Measurements from ENCODE around the gene CPLX3.

The CPLX3 gene

GRCh38 chr15:74833376-74834107 is 7.1 kb downstream of the CPLX3 start:
- H3K9me3 ChIP-seq = no peaks in the 10 kb centered on the region
- H3K27ac ChIP-seq = peak overlapping the region; percentile 79
- H3K27me3 ChIP-seq = no peaks in the 10 kb centered on the region
- no peak for TF ChIP-seq Cebpa-rat (IDR thresholded peaks at IDR 0.05)
- H3K36me3 ChIP-seq = peaks cover 34% of the 10 kb centered on the region
- peak overlapping the region; percentile 85 for H3K4me2 ChIP-seq
- H4K20me1 ChIP-seq = no peaks in the 10 kb centered on the region
- H3K4me3 ChIP-seq = no peak overlapping the region
- H3K4me1 ChIP-seq = peaks cover 60% of the 10 kb centered on the region
- H3K9ac ChIP-seq = peak overlapping the region; percentile 60

GRCh38 chr15:74835312-74835823 is 8.9 kb downstream of the CPLX3 start:
- Histone ChIP-seq H3K9ac (no peak overlapping the region), H3K36me3 (peaks cover 50% of the 10 kb centered on the region), H3K27ac (no peak overlapping the region), H3K4me1 (peaks cover 77% of the 10 kb centered on the region), H3K27me3 (no peaks in the 10 kb centered on the region), H4K20me1 (peaks cover 9% of the 10 kb centered on the region; the same call in 1 of the 2 replicates), H3K4me2 (peak overlapping the region; percentile 85; the same call in 1 of the 2 replicates), H3K4me3 (no peak overlapping the region), H3K9me3 (no peaks in the 10 kb centered on the region)
- TF ChIP-seq Cebpa-rat (IDR thresholded peaks at IDR 0.05) = no peak

DNA sequence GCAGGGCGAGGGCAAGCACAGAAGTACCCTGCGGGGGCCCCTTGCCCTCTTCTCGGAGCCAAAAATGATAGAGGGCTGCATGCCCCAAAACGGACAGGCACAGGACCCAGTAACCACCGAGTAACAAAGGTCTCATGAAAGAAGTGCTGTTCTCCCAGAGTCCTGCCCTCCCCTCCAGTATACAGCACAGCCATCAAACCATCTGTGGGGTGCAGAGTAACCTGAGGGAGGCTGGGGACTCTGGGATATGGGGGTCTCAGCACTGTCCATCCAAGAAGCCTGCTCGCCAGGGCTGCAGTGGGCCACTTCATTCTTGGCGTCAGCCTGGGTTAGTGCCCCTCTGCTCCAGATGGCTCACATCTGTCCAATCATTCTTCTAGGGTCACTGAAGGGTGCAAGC is 10.4 kb downstream of the CPLX3 start:
- no peak overlapping the region for H3K4me2 ChIP-seq
- H4K20me1 ChIP-seq = peaks cover 24% of the 10 kb centered on the region; the same call in 1 of the 2 replicates
- no peak overlapping the region for H3K9ac ChIP-seq
- no peak for TF ChIP-seq Cebpa-rat (IDR thresholded peaks at IDR 0.05)
- H3K27me3 ChIP-seq = no peaks in the 10 kb centered on the region
- peaks cover 77% of the 10 kb centered on the region for H3K4me1 ChIP-seq
- no peaks in the 10 kb centered on the region for H3K9me3 ChIP-seq
- H3K27ac ChIP-seq = no peak overlapping the region
- H3K4me3 ChIP-seq = no peak overlapping the region
- H3K36me3 ChIP-seq = peaks cover 57% of the 10 kb centered on the region

DNA sequence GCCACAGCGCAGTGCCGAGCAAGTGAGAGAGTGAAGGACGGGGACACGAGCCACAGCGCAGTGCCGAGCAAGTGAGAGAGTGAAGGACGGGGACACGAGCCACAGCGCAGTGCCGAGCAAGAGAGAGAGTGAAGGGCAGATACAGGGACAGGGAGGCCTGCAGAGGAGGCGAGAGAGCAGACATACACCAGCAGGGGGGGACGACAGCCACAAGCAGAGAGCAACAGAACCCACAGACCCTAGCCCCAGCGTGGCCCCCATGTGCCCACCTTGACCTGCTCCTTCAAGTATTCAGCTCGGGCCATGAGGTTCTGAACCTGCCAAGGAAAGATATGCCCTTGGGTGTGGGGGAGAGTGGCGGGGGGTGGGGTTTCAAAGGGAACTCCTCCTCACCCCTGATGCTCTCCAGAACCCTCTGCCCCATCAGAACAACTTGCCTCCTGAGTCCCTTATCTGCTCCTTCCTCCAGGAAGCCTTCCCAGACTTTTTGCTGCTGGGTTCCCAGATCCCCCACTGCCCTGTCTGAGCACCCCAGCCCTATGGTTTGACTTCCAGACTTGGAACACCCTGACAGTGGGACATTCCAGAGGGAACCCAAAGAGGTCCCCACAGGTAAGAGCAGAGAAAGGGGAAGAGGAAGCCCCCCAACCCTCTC is 11.2 kb downstream of the CPLX3 start:
- peaks cover 27% of the 10 kb centered on the region; the same call in 1 of the 2 replicates for H4K20me1 ChIP-seq
- no peak for TF ChIP-seq Cebpa-rat (IDR thresholded peaks at IDR 0.05)
- no peak overlapping the region for H3K4me3 ChIP-seq
- H3K36me3 ChIP-seq = peaks cover 57% of the 10 kb centered on the region
- no peaks in the 10 kb centered on the region for H3K9me3 ChIP-seq
- peaks cover 77% of the 10 kb centered on the region for H3K4me1 ChIP-seq
- no peak overlapping the region for H3K27ac ChIP-seq
- H3K9ac ChIP-seq = no peak overlapping the region
- no peaks in the 10 kb centered on the region for H3K27me3 ChIP-seq
- H3K4me2 ChIP-seq = no peak overlapping the region

DNA sequence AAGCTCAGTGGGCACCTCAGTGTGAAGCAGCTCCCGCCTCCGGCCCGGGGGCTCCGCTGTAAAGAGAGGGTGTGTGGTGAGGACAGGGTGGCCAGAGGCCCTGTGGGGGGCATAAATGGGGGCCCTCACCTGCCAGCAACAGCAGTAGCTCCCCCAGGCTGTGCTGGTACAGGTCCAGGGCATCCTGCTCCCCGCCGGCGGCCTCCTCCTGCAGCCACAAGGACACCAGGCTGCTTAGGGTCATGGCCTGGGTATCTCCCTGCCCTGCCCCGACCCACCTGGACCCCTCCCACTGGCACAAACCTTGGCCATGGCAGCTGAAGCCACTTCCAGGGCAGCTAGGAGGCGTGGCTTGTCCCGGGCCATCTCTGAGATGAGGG is 11.7 kb downstream of the CPLX3 start:
- TF ChIP-seq Cebpa-rat (IDR thresholded peaks at IDR 0.05) = no peak
- H3K27ac ChIP-seq = peak overlapping the region; percentile 55; the same call in 1 of the 2 replicates

DNA sequence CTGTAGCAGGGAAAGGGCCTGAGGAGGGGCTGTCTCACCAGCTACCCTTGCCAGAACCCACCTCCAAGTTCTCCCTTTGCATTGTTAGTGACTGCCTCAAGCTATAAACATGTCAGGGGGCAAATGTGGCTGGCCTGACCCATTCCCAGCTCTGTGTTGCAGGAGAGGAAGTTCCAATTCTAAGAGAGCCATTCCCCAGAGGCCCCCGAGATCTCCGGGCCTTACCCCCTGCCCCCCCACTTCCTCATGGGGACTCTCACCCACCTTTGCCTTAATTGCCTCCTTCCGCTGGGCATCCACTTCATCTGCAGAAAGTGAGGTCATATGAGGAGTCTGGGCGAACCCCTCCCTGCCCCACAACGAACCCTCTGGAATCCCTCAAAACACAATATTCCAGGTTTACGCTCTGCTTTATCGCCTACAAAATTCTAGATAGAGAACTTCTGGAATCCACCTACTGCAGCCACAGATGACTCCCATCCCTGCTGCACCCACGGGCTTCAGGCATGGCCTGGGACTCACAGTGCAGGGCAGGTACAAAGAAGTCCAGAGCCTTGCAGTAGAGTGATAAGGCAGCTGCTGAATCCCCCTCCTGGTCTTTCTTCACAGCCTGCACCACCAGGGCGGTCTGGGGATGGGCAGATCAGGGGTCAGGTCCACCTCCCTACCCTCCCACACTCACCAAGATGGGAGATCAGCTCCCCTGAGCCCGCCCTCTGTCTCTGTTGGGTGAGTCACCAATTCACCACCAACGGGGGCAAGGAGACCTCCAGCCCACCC is 12.5 kb downstream of the CPLX3 start:
- Histone ChIP-seq H3K9ac (peak overlapping the region; percentile 12; the same call in 1 of the 2 replicates), H3K4me2 (peak overlapping the region; percentile 92)
- no peak for TF ChIP-seq Cebpa-rat (IDR thresholded peaks at IDR 0.05)

More for the DNA sequence above, 11.7 kb downstream of the CPLX3 start:
- H4K20me1 ChIP-seq = peaks cover 27% of the 10 kb centered on the region; the same call in 1 of the 2 replicates
- peaks cover 57% of the 10 kb centered on the region for H3K36me3 ChIP-seq
- no peaks in the 10 kb centered on the region for H3K27me3 ChIP-seq
- H3K4me3 ChIP-seq = no peak overlapping the region
- H3K9ac ChIP-seq = 0 out of 2 replicates have a peak overlapping the region, but pooled peaks have one; percentile 12
- no peaks in the 10 kb centered on the region for H3K9me3 ChIP-seq
- peak overlapping the region; percentile 92; the same call in 1 of the 2 replicates for H3K4me2 ChIP-seq
- peaks cover 73% of the 10 kb centered on the region for H3K4me1 ChIP-seq

DNA sequence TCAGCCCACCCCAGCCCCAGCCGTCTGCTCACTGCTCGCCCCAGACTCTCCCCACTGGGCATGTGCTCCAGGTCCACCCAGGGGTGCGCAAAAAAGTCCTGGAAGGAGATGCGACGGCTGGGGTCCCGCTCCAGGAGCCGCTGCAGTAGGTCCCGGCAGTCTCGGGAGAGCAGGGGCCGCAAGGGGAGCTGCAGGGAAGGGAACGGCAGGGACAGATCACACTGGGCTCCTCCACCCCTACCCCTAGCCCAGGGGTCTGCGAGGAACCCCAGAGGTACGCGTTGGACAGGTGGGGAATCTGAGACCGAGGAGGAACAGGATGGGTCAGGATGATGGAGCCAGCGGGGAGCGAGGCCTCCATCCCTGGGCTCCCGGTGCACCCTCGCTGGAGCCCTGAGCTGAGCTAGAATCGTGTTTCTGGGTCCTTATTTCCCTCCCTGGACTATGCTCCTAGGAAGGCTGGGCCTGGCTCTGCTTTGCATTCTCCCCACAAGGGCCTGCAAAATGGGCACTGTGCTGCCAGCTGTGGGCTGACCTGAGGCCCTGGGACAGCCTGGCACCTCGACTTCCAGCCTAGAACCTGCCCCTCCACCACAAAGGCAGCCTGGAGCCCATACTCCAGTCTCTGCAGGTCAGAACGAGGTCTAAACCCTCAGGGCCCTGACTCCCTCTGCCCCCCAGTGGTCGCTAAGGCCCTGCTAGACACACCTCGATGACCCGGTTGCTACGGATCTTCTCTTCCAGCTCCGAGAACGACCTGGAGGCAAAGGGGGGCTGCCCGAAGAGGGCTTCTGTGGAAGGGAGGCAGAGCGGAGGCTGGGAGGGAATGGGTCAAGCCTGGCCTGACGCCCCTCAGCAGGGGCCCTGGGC is 13.3 kb downstream of the CPLX3 start:
- Histone ChIP-seq H3K27ac (peak overlapping the region; percentile 51), H3K4me1 (peaks cover 72% of the 10 kb centered on the region), H3K4me3 (no peak overlapping the region), H4K20me1 (peaks cover 27% of the 10 kb centered on the region; the same call in 1 of the 2 replicates), H3K27me3 (no peaks in the 10 kb centered on the region), H3K4me2 (peak overlapping the region; percentile 92), H3K9me3 (no peaks in the 10 kb centered on the region), H3K9ac (no peak overlapping the region), H3K36me3 (peaks cover 57% of the 10 kb centered on the region)
- TF ChIP-seq Cebpa-rat (IDR thresholded peaks at IDR 0.05) = no peak

More for the DNA sequence above, 12.5 kb downstream of the CPLX3 start:
- Histone ChIP-seq H3K36me3 (peaks cover 57% of the 10 kb centered on the region), H3K27me3 (no peaks in the 10 kb centered on the region), H4K20me1 (peaks cover 27% of the 10 kb centered on the region; the same call in 1 of the 2 replicates), H3K27ac (peak overlapping the region; percentile 55), H3K4me1 (peaks cover 72% of the 10 kb centered on the region), H3K9me3 (no peaks in the 10 kb centered on the region), H3K4me3 (no peak overlapping the region)

- peaks cover 61% of the 10 kb centered on the region for H3K36me3 ChIP-seq
- peaks cover 78% of the 10 kb centered on the region for H3K4me1 ChIP-seq
- peak overlapping the region; percentile 91 for H3K9ac ChIP-seq
- peaks cover 27% of the 10 kb centered on the region; the same call in 1 of the 2 replicates for H4K20me1 ChIP-seq
- peak overlapping the region; percentile 91; the same call in 1 of the 2 replicates for H3K4me3 ChIP-seq
- no peak for TF ChIP-seq Cebpa-rat (IDR thresholded peaks at IDR 0.05)
- H3K9me3 ChIP-seq = no peaks in the 10 kb centered on the region
- no peaks in the 10 kb centered on the region for H3K27me3 ChIP-seq
- peak overlapping the region; percentile 92 for H3K4me2 ChIP-seq
- H3K27ac ChIP-seq = peak overlapping the region; percentile 51
Measured at GRCh38 chr15:74840851-74841775, 14.7 kb downstream of the CPLX3 start.
